Smooth muscle cell (in vitro differentiated cells): ENCODE data around the gene NLRP13. TPM values are rescaled to one million over a fixed set of nuclear protein-coding genes. Genes with fewer than 3 reads are reported as not detected.

Source experiments
- DNase-seq: peaks from one replicate; lab custom pipeline; 2025; ENCODE audit not compliant: unreplicated experiment; lab: John Stamatoyannopoulos, UW
- H2AFZ ChIP-seq: fragments of 200-600 bp; sonication (generic); 2 replicates; pipeline ENCODE4 v1.6.0; 2016; ENCODE audit warnings: antibody characterized with exemption, low read depth, mild to moderate bottlenecking
- H3F3A ChIP-seq: fragments of 200-600 bp; sonication (generic); 2 replicates; pipeline ENCODE4 v1.6.0; 2017; ENCODE audit warnings: antibody characterized with exemption, low read depth
- H3K27ac ChIP-seq: fragments of 200-600 bp; sonication (generic); 2 replicates; pipeline ENCODE4 v1.5.1; 2016; ENCODE audit warnings: low read depth, mild to moderate bottlenecking
- H3K27me3 ChIP-seq: fragments of 200-600 bp; sonication (generic); 2 replicates; pipeline ENCODE4 v1.6.1; 2016; ENCODE audit warnings: low read depth, mild to moderate bottlenecking
- H3K36me3 ChIP-seq: fragments of 200-600 bp; sonication (generic); 2 replicates; pipeline ENCODE4 v1.5.1; 2016; ENCODE audit warnings: low read depth
- H3K4me1 ChIP-seq: fragments of 200-600 bp; sonication (generic); 2 replicates; pipeline ENCODE4 v1.5.1; 2016; ENCODE audit warnings: low read depth
- H3K4me2 ChIP-seq: fragments of 200-600 bp; sonication (generic); 2 replicates; pipeline ENCODE4 v1.6.0; 2016; ENCODE audit warnings: mild to moderate bottlenecking
- H3K4me3 ChIP-seq: fragments of 200-600 bp; sonication (generic); 2 replicates; pipeline ENCODE4 v1.5.1; 2016; ENCODE audit warnings: mild to moderate bottlenecking
- H3K79me2 ChIP-seq: fragments of 200-600 bp; sonication (generic); 2 replicates; pipeline ENCODE4 v1.6.0; 2016; ENCODE audit warnings: low read depth, mild to moderate bottlenecking
- H3K9ac ChIP-seq: fragments of 200-600 bp; sonication (generic); 2 replicates; pipeline ENCODE4 v1.6.0; 2016; ENCODE audit warnings: low read depth
- H3K9me3 ChIP-seq: fragments of 200-600 bp; sonication (generic); replicated peaks from 2 replicates; pipeline ENCODE4 v1.5.1; 2016; ENCODE audit warnings: low read depth
- H4K20me1 ChIP-seq: fragments of 200-600 bp; sonication (generic); 2 replicates; pipeline ENCODE4 v1.6.0; 2016; ENCODE audit warnings: low read depth
- CTCF ChIP-seq: fragments of 200-600 bp; sonication (generic); IDR thresholded peaks from 2 replicates; pipeline ENCODE4 v1.5.1; 2017; ENCODE audit warnings: borderline replicate concordance, mild to moderate bottlenecking, antibody characterized with exemption; ENCODE audit not compliant: insufficient read depth, poor library complexity, severe bottlenecking
- WGBS: methylation state at CpG from one replicate; pipeline ENCODE4 v1.1.7; 2016; ENCODE audit warnings: low lambda C conversion rate; 5-methylcytosine and 5-hydroxymethylcytosine counted together
- polyA plus RNA-seq: library from polyadenylated mRNA; unstranded; fragments of >200 nt; fragmentation: Nextera tagmentation; extraction: Ambion mirVana; gene quantifications from 2 replicates; pipeline ENCODE4 v1.2.1, GENCODE V29; 2016
- total RNA-seq: library from RNA; depleted of rRNA; stranded (reverse); fragments of >200 nt; gene quantifications from 2 replicates; pipeline ENCODE4 v1.2.3, GENCODE V29; 2014

Gene NLRP13
- not detected in 2 replicates for total RNA-seq
- polyA plus RNA-seq = not detected in 2 replicates

DNA sequence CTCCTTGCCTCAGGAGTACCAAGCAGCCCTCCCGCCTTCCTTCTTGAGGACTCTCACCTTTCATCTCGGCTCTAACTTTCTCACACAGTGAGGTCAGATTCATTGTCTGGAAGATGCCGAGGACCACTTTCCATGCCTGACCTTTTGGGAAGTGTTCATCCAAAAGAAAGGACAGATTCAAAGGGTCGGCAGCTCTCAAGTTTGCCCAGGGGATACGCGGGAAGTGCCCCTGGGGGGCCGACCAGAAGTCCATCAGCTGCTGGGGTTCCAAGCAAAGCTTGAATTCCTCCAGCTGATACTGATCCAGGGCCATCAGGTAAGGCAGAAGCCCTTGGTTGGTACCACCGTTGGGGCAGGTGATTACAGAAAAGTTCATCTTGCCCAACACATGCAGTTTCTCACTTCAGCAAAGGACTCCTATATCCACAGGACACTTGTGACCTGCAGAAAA lies at the start of gene NLRP13:
Gene NLRP13 (minus strand): TSS at position 401 of the 451 bp plus-strand sequence. CDS start 25 bp downstream, at position 376.
- Histone ChIP-seq H3F3A (no peaks in the 10 kb centered on the region), H3K79me2 (no peaks in the 10 kb centered on the region), H3K27me3 (no peaks in the 10 kb centered on the region), H3K9me3 (no peaks in the 10 kb centered on the region), H3K27ac (no peak within 1 kb of the TSS), H3K36me3 (no peaks in the 10 kb centered on the region), H3K4me2 (no peak within 1 kb of the TSS), H4K20me1 (no peaks in the 10 kb centered on the region), H3K9ac (no peak within 1 kb of the TSS), H2AFZ (no peak within 1 kb of the TSS), H3K4me3 (no peak within 1 kb of the TSS), H3K4me1 (no peaks in the 10 kb centered on the region)
- TF ChIP-seq CTCF = no peak
- WGBS = 80% methylated on average over 8 of the region's 8 CpGs
- DNase-seq = no peak

DNA sequence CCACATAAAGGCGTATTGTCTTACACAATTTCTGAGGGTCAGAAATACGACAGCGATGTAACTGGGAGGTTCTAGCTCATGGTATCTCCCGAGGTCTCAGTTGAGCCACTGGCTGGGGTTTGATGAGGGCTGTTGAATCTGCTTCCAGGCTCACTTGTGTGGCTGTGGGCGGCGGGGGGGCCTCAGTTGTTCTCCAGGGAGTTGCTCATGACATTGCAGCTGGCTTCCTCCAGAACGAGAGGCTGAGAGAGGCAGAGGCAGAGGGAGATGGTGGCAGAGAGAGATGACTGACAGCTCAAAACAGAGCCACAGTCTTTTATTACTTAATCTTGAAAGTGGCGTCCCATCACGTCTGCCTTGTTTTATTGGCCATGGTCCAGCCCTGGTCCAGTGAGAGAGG lies 48.3 kb upstream of the NLRP13 start:
- Histone ChIP-seq H3K4me3 (no peak overlapping the region), H3K79me2 (no peaks in the 10 kb centered on the region), H3K9me3 (peaks cover 5% of the 10 kb centered on the region), H3K27ac (no peak overlapping the region), H4K20me1 (no peaks in the 10 kb centered on the region), H3K4me2 (no peak overlapping the region), H3K9ac (no peak overlapping the region), H3F3A (no peaks in the 10 kb centered on the region), H2AFZ (no peak overlapping the region), H3K27me3 (no peaks in the 10 kb centered on the region), H3K36me3 (no peaks in the 10 kb centered on the region), H3K4me1 (no peaks in the 10 kb centered on the region)
- 69% methylated on average over 9 of the region's 9 CpGs for WGBS
- no peak for TF ChIP-seq CTCF
- DNase-seq = no peak

GRCh38 chr19:55973982-55974381 lies 41.8 kb upstream of the NLRP13 start:
- TF ChIP-seq CTCF = no peak
- Histone ChIP-seq H3K9ac (no peak overlapping the region), H3K4me1 (no peaks in the 10 kb centered on the region), H3F3A (no peaks in the 10 kb centered on the region), H2AFZ (no peak overlapping the region), H3K27me3 (no peaks in the 10 kb centered on the region), H3K27ac (no peak overlapping the region), H4K20me1 (no peaks in the 10 kb centered on the region), H3K36me3 (no peaks in the 10 kb centered on the region), H3K9me3 (peaks cover 3% of the 10 kb centered on the region), H3K4me3 (no peak overlapping the region), H3K4me2 (no peak overlapping the region), H3K79me2 (no peaks in the 10 kb centered on the region)
- 45% methylated on average over 3 of the region's 3 CpGs for WGBS
- DNase-seq = no peak

- no peak overlapping the region for H3K4me3 ChIP-seq
- H3K36me3 ChIP-seq = no peaks in the 10 kb centered on the region
- 87% methylated on average over 10 of the region's 10 CpGs for WGBS
- DNase-seq = no peak
- no peaks in the 10 kb centered on the region for H3F3A ChIP-seq
- H4K20me1 ChIP-seq = no peaks in the 10 kb centered on the region
- H3K9me3 ChIP-seq = peaks cover 8% of the 10 kb centered on the region
- H3K4me1 ChIP-seq = no peaks in the 10 kb centered on the region
- H3K4me2 ChIP-seq = no peak overlapping the region
- no peak overlapping the region for H3K9ac ChIP-seq
- H3K27me3 ChIP-seq = no peaks in the 10 kb centered on the region
- no peak overlapping the region for H2AFZ ChIP-seq
- H3K27ac ChIP-seq = no peak overlapping the region
- no peak for TF ChIP-seq CTCF
- no peaks in the 10 kb centered on the region for H3K79me2 ChIP-seq
These were observed 30.1 kb upstream of the NLRP13 start for GRCh38 chr19:55962186-55962585.
